DMS79 (cell line): ENCODE data around the gene NDN.
"Not testable (repeated sequence)": the region's sequence is repeated elsewhere in the genome, so short reads cannot be mapped to it uniquely, and the experiment has no call there.

Experiments
- DNase-seq: peaks from one replicate; lab custom pipeline; 2025; lab: John Stamatoyannopoulos, UW

NDN gene, protein sequence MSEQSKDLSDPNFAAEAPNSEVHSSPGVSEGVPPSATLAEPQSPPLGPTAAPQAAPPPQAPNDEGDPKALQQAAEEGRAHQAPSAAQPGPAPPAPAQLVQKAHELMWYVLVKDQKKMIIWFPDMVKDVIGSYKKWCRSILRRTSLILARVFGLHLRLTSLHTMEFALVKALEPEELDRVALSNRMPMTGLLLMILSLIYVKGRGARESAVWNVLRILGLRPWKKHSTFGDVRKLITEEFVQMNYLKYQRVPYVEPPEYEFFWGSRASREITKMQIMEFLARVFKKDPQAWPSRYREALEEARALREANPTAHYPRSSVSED

DNA sequence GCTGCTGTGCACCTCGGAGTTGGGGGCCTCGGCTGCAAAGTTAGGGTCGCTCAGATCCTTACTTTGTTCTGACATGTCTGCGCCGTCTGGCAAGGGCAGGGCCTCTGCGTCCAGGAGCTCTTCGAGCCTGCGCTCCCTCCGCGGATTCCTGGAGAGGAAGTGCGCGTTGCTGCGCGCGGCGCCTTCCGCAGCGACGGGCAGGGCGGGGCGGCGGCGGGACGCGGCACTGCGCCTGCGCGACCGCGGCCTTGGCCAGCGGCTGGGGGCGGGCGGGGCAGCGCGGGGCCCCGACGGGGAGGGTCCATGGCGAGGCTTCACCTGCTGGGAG lies at the start of gene NDN:
TSS of gene NDN (minus strand) at position 163 of the 328 bp plus-strand sequence. CDS start at position 75, 88 bp downstream.
- no peak for DNase-seq

DNA sequence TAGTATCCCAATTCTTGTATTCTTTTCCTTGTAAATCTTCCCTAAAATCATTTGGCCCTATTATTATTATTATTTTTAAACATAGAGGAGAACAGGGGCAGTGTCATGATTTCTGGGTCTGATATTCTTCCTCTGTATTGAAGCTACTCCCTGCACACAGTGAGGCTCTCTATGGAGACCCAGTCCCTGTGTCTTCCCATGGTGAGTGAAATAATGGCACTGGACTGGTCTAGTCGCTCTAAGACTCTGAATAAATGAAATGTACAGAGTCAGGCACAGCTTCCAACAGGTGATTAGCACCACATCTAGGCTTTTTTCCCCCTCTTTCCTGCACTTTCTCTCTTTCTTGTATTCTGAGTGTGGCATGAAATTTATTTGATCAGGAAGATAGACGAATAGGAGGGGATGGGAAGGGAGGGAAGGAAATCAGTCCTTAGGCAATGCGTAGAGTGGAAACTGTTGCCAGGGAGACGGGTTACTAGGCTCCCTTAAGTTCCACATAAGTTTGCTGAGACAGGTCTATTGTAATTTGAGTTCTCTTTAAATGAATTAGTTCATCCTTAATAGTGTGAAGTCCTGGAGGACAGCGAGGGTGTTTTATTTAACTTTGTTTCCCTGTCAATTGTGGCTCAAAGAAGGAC lies 49.0 kb upstream of the NDN start:
- DNase-seq = no peak

DNA sequence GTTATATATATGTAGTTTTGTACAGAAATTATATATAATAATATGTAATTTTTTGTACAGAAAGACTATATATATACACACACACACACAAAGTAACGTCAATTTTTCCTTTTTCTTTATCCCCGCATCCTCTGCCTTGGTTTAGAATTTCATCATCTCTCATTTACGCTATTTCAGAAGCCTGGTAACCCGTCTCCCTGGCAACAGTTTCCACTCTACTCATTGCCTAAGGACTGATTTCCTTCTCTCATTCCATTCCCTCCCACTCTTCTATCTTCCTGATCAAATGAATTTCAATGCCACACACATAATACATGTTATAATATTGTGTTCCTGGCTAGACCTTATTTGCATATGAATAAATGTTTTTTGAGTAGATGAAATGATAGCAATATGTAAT lies 47.8 kb upstream of the NDN start:
- no peak for DNase-seq

DNA sequence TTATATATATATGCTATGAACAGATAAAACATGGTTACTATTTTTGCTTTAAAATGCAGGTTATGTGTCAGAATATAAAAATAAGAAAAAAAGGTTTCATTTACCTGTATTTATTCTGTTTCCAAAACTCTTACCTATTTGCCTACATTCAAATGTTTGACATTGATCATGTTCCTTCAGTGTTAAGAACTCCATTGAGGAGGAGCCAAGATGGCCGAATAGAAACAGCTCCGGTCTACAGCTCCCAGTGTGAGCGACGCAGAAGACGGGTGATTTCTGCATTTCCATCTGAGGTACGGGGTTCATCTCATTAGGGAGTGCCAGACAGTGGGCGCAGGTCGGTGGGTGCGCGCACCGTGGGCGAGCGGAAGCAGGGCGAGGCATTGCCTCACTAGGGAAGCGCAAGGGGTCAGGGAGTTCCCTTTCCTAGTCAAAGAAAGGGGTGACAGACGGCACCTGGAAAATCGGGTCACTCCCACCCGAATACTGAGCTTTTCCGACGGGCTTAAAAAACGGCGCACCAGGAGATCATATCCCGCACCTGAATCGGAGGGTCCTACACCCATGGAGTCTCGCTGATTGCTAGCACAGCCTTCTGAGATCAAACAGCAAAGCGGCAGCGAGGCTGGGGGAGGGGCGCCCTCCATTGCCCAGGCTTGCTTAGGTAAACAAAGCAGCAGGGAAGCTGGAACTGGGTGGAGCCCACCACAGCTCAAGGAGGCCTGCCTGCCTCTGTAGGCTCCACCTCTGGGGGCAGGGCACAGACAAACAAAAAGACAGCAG lies 27.0 kb upstream of the NDN start:
- not testable (repeated sequence) for DNase-seq

DNA sequence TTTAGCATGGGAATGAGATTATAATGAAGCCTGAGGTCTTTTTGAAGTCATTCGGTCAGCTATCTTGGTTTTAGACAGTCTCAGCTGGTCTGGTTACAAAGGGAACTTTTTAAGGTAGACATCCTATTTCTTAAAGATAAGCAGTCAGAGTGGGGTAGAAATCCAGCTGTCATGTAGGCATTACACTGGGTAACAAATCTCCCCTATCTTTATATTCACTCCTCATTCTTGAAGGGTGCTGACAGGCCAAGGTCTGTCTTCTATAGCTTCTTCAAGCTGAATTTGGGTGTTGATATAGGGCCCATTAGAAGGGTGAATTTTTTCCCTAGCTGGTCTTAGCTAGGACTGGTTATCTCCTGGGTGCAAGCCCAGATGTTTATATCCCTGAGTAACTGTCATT lies 21.2 kb upstream of the NDN start:
- no peak for DNase-seq

DNA sequence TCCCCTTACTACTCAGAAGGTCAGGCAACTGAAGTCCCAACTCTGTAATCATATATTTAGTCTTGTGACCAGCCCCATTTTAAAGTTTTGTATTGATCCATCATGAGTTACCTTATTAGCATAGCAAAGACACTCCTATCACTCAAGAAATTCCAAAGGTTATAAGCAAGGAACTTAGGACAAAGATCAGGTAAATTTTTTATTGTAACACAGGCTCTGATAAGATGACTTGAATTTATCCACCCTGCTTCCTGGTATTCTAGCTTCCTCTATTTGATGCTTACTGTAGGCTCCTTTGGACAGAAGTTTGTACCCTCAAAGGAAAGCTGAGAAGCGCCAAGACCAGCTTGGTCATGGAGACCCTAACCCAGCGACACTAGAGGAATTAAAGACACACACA lies 8.2 kb upstream of the NDN start:
- DNase-seq = no peak

DNA sequence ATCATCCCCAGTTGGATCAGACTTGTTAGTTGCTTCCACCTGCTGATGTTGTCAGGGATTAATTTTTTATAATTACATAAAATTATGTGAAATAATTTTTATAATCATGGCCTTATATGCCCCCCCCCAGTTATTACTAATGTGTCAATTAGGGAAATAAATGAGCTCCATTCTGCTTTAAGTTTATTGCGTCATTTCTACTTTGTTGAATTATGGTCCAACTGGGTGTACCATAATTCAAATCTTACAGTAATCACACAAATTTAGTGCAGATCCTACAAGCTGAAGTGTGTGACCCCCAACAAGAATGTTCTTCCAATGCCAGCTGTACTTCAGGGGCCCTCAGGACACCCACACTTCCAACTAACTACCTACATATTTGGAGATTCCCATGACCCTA lies 7.5 kb upstream of the NDN start:
- no peak for DNase-seq

DNA sequence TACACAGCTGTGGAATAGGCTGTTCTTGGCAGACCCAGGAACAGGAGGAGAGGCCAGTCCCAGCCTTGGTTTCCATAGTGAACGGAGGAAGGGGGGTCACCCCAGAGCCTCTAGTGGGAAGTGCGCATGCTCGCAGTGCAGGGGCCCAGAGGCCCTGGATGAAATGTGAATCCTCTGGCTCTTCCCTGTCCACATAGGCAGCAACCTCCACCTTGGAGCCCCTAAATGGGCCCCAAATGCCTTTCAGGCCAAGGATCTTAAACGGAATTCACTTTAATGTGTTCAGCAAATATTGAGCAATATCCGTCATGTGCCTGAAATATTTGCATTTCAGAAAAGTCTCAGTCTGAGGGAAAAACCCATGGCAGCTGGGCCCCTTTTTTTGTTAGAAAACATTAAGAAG lies 3.3 kb upstream of the NDN start:
- DNase-seq = no peak

DNA sequence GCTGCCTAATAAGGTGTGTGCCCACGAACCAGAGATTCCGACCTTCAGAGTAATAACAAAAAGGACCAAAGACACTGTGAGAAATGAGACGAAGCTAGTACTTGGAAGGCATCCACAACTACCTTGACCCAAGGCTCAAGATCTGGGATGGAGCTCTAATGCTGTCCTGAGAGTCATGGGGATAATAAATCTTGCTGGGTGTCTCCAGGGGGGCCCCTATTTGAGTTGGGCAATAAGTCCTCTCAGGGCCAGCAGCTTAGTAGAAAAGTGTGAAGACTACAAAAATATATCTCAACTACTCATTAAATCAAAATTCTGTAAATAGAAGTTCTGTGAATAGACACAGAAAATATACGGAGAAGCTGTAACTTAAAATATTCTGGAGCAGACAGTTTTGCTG lies 2.9 kb upstream of the NDN start:
- no peak for DNase-seq

DNA sequence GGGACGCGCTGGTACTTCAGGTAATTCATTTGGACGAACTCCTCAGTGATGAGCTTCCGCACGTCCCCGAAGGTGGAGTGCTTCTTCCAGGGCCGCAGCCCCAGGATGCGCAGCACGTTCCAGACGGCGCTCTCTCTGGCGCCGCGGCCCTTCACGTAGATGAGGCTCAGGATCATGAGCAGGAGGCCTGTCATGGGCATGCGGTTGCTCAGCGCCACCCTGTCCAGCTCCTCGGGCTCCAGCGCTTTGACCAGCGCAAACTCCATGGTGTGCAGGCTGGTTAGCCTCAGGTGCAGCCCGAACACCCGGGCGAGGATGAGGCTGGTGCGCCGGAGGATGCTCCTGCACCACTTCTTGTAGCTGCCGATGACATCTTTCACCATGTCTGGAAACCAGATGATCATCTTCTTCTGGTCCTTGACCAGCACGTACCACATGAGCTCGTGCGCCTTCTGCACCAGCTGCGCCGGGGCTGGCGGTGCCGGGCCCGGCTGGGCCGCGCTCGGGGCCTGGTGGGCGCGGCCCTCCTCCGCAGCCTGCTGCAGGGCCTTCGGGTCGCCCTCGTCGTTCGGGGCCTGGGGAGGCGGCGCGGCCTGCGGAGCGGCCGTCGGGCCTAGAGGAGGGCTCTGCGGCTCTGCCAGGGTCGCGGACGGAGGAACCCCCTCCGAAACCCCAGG lies 501 bp downstream of the NDN start:
- no peak for DNase-seq

DNA sequence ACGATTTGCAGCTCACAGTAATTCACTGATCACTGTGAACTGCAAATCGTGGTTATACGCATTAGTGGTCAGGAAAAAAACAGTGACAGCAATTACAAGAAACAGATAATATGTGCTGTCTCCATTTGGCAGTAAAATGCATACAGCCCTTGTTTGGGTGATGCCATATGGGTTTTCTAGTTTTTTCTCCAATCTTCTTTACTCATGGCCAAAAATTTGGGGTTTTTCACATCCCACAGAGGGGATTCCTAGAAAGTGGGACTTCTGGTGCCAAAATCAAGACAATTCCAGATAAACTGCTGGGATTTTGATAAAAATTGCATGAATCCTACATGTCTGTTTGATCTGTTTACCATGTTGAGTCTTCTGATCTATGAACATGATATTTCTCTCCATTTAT lies 15.6 kb downstream of the NDN start:
- no peak for DNase-seq

DNA sequence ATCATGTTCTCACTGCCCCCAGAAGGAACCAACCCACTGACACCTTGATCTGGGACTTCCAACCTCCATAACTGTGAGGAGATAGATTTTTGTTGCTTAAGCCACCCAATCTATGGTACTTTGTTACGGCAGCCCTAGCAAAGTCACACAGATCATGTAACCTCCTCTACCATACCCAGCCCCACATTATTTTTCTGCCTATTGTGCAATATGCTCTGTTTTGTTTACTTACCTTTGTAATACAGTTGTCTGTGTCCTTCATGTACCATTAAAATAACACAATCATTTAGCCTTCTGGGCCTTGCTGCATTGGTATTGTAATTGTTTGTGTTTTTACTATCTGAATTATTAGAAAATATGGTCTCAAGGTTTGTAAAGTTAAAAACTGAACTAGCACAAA lies 16.1 kb downstream of the NDN start:
- no peak for DNase-seq

DNA sequence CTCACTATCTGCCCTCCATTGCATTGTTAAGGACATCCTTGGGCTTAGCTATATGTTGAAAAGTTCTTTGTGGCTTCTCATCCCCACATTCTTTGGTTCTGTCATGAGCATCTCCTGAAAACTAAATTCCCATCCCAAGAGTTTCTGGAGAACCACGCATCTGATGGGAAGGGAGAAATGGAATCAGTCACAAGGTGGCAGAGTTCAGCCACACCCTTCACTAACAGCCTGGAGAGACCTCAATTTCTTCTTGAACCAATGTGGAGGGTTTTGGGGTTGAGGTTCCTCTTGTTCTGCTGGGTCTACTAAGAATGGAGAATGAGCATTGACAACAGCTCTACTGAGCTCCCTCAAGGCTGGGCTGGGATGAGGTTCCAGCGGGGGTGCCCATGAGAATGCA lies 23.9 kb downstream of the NDN start:
- no peak for DNase-seq

DNA sequence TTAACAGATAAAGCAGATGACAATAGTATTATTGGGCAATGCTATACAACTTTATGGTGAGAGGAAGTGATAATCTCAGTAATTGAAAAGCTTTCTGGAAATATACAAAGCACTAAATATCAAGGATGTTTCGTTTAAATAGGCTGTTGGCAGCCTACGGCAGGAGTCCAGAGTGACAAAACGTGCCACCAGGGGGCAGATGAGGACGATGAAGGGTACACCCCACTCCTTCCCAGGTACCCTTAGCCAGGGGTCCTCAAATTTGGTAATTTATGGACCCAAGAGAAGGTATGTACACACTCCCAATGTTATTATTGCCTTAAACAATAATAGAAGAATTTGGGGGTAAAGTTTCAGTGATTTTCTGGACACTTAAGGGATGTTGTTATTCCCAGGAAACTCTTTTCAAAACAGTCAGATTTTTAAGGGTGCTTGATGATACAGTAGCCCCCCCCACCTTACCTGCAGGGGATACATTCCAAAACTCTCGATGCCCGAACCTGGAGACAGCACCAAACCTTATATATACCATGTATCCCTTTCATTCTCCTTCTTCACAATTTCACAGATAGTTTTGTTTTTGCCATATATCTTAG lies 38.1 kb downstream of the NDN start:
- no peak for DNase-seq

DNA sequence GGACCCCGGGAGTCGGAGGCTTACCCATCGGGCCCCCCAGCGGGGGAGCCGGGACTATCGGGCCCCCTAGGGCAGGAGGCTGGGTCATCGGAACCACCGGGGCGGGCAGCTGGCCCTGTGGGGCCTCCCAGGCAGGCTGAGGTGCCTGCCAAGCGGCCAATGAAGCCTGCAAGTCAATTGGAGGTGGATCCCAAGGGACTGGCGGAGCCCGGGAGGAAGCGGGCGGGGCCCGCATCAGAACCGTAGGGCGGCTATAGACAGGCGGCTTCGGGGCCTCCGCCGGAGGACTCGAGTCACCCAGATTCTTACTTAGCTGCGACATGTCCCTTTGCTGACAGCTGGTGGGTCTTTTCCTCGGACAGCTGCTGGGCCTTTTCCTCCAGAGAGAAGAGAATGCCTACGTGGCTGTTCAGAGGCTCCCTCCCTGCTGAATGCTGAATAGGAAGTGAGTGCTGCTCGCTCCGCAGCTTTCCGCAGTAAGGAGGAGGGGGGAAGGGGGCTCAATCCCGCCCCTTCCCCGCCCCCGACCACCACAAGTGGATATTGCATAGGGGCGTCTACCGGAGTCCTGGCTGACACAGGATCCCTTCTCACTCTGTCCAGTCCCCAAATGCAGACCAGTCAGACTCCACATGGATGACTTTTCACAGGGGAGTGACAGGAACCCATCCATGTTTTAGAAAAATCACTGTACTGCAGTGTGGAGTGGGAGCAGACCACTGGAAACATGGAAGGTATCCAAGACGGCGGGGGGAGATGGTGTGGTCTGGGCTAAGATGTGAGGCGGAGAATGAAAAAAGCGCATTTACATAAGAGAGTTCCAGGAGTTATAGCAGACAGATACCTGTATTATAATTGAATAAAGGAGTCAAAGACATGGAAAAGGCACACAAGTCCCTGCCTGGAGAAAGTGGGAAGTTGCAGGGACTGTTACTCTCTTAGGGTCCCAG lies 39.4 kb downstream of the NDN start, which contains the start of gene MAGEL2:
TSS of gene MAGEL2 (minus strand) at position 447 of the 950 bp plus-strand sequence. CDS start at position 322, 125 bp downstream.
- DNase-seq = no peak

DNA sequence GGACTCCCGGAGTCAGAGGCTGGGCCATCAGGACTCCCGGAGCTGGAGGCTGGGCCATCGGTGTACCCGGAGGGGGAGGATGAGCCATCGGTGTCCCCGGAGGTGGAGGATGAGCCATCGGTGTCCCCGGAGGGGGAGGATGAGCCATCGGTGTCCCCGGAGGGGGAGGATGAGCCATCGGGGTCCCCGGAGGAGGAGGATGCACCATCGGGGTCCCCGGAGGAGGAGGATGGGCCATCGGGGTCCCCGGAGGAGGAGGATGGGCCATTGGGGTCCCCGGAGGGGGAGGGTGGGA lies 40.2 kb downstream of the NDN start:
- DNase-seq = no peak

DNA sequence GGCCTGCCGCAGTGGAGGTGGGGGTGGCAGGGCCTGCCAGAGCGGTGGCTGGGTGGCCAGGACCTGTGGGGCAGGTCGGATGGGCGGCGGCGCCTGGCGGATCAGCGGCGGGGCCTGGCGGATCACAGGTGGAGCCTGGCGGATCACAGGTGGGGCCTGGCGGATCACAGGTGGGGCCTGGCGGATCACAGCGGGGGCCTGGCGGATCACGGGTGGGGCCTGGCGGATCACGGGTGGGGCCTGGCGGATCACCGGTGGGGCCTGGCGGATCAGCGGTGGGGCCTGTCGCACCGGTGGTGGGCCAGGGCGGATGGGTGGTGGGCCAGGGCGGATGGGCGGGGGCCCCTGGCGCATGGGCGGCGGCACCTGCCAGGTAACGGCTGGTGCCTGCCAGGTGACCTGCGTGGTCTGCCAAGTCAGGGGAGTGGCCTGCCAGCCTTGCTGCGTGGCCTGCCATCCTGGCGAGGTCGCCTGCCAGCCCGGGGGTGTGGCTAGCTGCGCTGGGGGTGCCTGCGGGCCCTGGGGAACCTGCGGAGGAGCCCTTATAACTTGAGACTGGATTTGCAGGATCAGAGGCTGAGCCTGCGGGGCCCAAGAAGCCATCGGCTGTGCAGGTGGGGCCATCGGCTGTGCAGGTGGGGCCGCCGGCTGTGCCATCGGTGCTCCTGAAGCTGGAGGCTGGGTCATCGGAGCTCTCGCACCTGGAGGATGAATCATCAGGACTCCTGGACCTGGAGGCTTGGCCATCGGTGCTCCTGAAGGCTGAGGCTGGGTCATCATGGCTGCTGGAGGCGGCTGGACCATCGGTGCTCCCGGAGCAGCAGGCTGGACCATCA lies 40.7 kb downstream of the NDN start:
- no peak for DNase-seq

DNA sequence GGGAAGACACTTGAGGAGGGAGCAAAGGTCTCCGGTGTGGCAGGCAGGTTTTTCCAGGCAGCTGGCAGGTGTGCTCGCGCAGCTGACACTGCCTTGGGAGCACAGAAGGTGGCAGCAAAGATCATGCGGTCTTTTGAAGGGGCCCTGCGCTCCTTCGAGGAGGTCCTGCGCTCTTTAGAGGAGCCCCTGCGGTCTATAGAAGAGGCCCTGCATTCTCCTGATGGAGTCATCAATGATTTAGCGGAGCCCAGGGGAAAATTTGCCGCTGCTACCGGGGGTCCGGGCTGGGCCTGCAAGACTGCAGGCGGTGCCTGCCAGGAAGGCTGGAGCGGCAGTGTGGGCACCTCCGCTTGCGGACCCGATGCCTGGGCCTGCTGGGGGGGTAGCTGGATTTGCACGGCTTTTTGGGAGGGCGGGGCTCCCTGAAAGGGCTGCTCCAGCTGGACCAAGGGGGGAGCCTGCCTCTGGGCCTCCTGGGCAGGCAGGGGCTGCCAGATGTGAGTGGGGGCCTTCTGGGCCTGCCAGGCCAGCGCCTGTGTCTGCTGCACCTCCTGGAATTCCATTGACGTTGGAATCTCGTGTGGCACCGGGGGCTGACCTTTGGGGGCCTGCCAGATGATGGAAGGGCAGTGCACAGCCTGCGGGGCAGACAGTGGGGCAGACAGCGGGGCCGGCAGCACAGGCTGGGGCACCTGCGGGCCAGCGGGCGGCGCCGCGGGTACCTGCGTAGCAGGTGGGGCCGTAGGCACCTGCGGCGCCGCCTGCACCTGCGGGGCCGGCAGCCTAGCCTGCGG lies 41.5 kb downstream of the NDN start:
- no peak for DNase-seq

DNA sequence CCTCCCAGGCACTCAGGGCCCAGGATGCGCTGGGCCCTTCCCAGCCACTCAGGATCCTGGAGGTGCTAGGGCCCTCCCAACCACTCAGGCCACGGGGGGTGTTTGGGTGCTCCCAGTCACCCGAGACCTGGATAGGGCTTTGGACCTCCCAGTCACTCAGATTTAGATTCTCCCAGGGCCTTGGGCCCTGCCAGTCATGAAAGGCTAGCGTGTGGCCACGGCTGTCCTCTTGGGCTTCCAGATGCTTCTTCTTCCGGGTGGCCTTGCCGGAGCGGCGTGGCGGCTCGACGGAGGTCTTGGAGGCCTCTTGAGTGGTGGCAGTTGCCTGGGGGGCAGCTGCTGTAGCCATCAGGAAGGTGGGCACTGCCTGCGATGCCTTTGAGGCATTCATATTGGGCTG lies 42.3 kb downstream of the NDN start:
- no peak for DNase-seq
